Naive thymus-derived CD8-positive, alpha-beta T cell (primary cell): ENCODE measurements around the gene SLC43A1. TPM values are rescaled to one million over a fixed set of nuclear protein-coding genes. Genes with fewer than 3 reads are reported as not detected.

Source experiments
- ATAC-seq, 2 donors: fragments of 150-1000 bp; cut with Tn5 transposase in 1 of 2; sonication (Bioruptor Pico), chemical (Tn5 transposase) in 1 of 2; 1 replicate in 1 of 2; 2 replicates in 1 of 2; pipeline ENCODE4 v1.10.0; 2021; ENCODE audit warnings: mild to moderate bottlenecking in 2 of 2, moderate library complexity in 2 of 2
- POLR2A ChIA-PET: fragments of 350-600 bp; sonication (Branson Sonifier 250); formaldehyde crosslinking; loops from one replicate; lab custom pipeline; 2021; ENCODE audit warnings: antibody characterized with exemption; lab: Charles Lee
- DNase-seq, 10 donors: peaks; one replicate each; pipeline versions ENCODE4 v3.0.0 to v3.0.0-alpha.2; 2020 to 2022
- H3K27ac Mint-ChIP-seq, 10 donors: one replicate each; pipeline ENCODE4 v1.8.0; 2020 to 2022; ENCODE audit warnings: mild to moderate bottlenecking in 10 of 10, mixed read lengths in 10 of 10, moderate library complexity in 4 of 10, inconsistent platforms in 1 of 10
- H3K27me3 Mint-ChIP-seq, 5 donors: one replicate each; pipeline ENCODE4 v1.8.0; 2021 to 2022; ENCODE audit warnings: mixed read lengths in 5 of 5
- H3K36me3 Mint-ChIP-seq, 3 donors: one replicate each; pipeline ENCODE4 v1.8.0; 2020 to 2022; ENCODE audit warnings: mixed read lengths in 3 of 3, mild to moderate bottlenecking in 2 of 3, inconsistent platforms in 1 of 3
- H3K4me1 Mint-ChIP-seq, 4 donors: one replicate each; pipeline ENCODE4 v1.8.0; 2021 to 2022; ENCODE audit warnings: mixed read lengths in 4 of 4
- H3K4me3 Mint-ChIP-seq, 10 donors: one replicate each; pipeline ENCODE4 v1.8.0; 2020 to 2022; ENCODE audit warnings: mild to moderate bottlenecking in 10 of 10, mixed read lengths in 10 of 10, moderate library complexity in 6 of 10, inconsistent platforms in 1 of 10
- H3K9me3 Mint-ChIP-seq, 9 donors: one replicate each; pipeline ENCODE4 v1.8.0; 2020 to 2022; ENCODE audit warnings: mixed read lengths in 9 of 9, mild to moderate bottlenecking in 3 of 9, inconsistent platforms in 1 of 9, moderate library complexity in 1 of 9
- polyA plus RNA-seq, 3 donors: library from polyadenylated mRNA; unstranded; fragments of 300-500 nt; fragmentation: Illumina TruSeq; gene quantifications; one replicate each; pipeline ENCODE4 v1.2.3, GENCODE V29; 2021
- total RNA-seq, 8 experiments: library from RNA in 2 of 8; stranded (reverse) in 2 of 8; gene quantifications; one replicate each; pipeline ENCODE4 v1.2.3 and lab custom pipeline; 2021 to 2026

Gene SLC43A1
- total and polyA plus RNA-seq, 5 experiments from 2014 or later: 15.3 to 27.8 (median 23.2) TPM

GRCh38 chr11:57504511-57504910 lies 11.0 kb downstream of the SLC43A1 start:
- POLR2A ChIA-PET: interaction anchor here (2.3 kb wide), 1 partner anchor 10 kb away, joined by 6 read pairs; no protein-coding TSS in a partner anchor
- Mint-ChIP-seq H3K9me3 (no peaks in the 10 kb centered on the region), H3K4me3 (no peak overlapping the region), H3K36me3 (peaks cover 0 to 46% (median 4%) of the 10 kb centered on the region in 3 donors), H3K27me3 (no peaks in the 10 kb centered on the region), H3K4me1 (peaks cover 2 to 10% (median 7%) of the 10 kb centered on the region in 4 donors), H3K27ac (no peak overlapping the region)
- DNase-seq (no peak), ATAC-seq (no peak)

GRCh38 chr11:57502870-57503269 lies 12.6 kb downstream of the SLC43A1 start:
- POLR2A ChIA-PET: interaction anchor here (0.6 to 1.3 kb wide), 2 partner anchors 13 to 231 kb away, joined by 3 to 5 read pairs; partner anchors contain the start of gene SLC43A1
- no peak for ATAC-seq
- no peak for DNase-seq
- peaks cover 0 to 10% (median 7%) of the 10 kb centered on the region in 4 donors for H3K4me1 Mint-ChIP-seq
- peak overlapping the region in 1 of 10 donors; percentile 33 for H3K27ac Mint-ChIP-seq
- H3K9me3 Mint-ChIP-seq: no peaks in the 10 kb centered on the region
- H3K36me3 Mint-ChIP-seq: peaks cover 0 to 51% (median 4%) of the 10 kb centered on the region in 3 donors
- H3K27me3 Mint-ChIP-seq: no peaks in the 10 kb centered on the region
- H3K4me3 Mint-ChIP-seq: no peak overlapping the region

GRCh38 chr11:57502376-57502775 lies 13.1 kb downstream of the SLC43A1 start:
- no peak for ATAC-seq
- no peak for DNase-seq
- Mint-ChIP-seq H3K4me3 (no peak overlapping the region), H3K9me3 (no peaks in the 10 kb centered on the region), H3K27me3 (no peaks in the 10 kb centered on the region), H3K4me1 (peaks cover 0 to 10% (median 7%) of the 10 kb centered on the region in 4 donors), H3K36me3 (peaks cover 0 to 53% (median 4%) of the 10 kb centered on the region in 3 donors), H3K27ac (peak overlapping the region in 1 of 10 donors; percentile 27)
- POLR2A ChIA-PET: interaction anchor here (1.3 kb wide), 1 partner anchor 13 kb away, joined by 3 read pairs; the partner anchor contains the start of gene SLC43A1

DNA sequence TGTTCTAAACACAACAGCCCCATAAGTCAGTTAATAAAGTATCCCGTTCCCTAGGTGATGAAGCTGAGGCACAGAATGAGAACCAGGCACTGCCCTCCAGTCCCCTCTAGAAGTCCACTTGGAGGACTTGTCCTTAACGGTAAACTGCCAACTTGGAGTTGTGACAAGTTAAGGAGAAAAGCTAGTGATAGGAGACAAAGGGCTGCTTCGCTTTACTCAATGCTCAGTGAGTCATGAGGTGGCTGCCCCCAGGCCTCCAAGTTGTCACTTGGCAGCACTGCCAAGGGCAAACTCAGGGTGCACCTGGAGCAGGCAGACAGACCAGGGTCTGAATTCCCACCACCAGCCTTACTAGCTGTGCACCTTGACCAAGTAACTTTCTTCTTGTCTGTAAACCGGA lies 13.5 kb downstream of the SLC43A1 start:
- Mint-ChIP-seq H3K36me3 (peaks cover 0 to 54% (median 4%) of the 10 kb centered on the region in 3 donors), H3K4me3 (no peak overlapping the region), H3K27me3 (no peaks in the 10 kb centered on the region), H3K9me3 (no peaks in the 10 kb centered on the region), H3K27ac (peak overlapping the region in 1 of 10 donors; percentile 27), H3K4me1 (peaks cover 0 to 10% (median 7%) of the 10 kb centered on the region in 4 donors)
- POLR2A ChIA-PET: interaction anchor here (0.5 to 1.3 kb wide), 2 partner anchors 14 to 202 kb away, joined by 3 read pairs; partner anchors contain the start of gene SLC43A1
- no peak for DNase-seq
- ATAC-seq: no peak

DNA sequence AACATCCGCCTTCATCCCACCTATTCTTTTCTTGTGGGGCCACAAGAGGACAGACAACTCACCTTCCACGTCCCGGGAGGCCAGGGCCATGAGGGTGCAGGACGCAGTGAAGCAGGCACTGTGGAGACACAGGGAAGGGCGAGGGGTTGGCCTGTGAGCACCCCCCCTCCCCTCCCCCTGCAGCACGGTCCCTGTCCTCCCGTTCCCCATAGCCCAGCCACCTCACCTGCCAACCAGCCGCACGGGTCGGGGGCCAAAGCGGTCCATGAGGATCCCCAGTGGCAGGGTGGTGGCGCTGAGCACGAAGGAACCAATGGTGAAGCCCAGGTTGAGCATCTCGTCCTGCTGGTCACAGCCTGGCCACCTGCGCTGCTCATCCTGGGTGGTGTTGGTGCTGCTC lies 14.6 kb downstream of the SLC43A1 start:
- no peaks in the 10 kb centered on the region for H3K9me3 Mint-ChIP-seq
- H3K4me3 Mint-ChIP-seq: no peak overlapping the region
- no peak overlapping the region for H3K27ac Mint-ChIP-seq
- POLR2A ChIA-PET: interaction anchor here (1.5 kb wide), 1 partner anchor 14 kb away, joined by 3 read pairs; the partner anchor contains the start of gene SLC43A1
- H3K36me3 Mint-ChIP-seq: peaks cover 0 to 53% (median 5%) of the 10 kb centered on the region in 3 donors
- no peak for ATAC-seq
- no peak for DNase-seq
- no peaks in the 10 kb centered on the region for H3K27me3 Mint-ChIP-seq
- peaks cover 0 to 10% (median 7%) of the 10 kb centered on the region in 4 donors for H3K4me1 Mint-ChIP-seq

DNA sequence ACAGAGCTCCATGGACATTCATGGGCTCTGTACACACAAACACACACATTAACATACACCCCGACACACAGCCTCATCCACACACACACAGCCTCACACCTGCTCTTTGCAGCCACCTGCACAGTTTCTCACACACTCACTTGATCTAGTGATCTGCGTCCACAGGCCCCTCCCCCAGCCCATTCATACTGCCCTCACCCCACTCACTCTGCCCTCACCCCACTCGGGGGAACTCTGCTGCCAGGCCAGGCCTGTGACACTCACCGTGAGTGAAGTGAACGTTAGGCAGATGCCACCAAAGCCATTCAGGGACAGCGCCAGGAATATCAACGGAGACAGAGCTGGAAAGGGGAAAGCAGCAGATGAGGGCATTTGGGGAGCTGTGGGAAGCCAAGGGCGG lies 15.0 kb downstream of the SLC43A1 start:
- no peaks in the 10 kb centered on the region for H3K9me3 Mint-ChIP-seq
- H3K27ac Mint-ChIP-seq: no peak overlapping the region
- ATAC-seq: no peak
- DNase-seq: no peak
- peak overlapping the region in 1 of 10 donors; percentile 6 for H3K4me3 Mint-ChIP-seq
- H3K27me3 Mint-ChIP-seq: no peaks in the 10 kb centered on the region
- POLR2A ChIA-PET: interaction anchor here (1.5 kb wide), 1 partner anchor 15 kb away, joined by 3 read pairs; the partner anchor contains the start of gene SLC43A1
- H3K4me1 Mint-ChIP-seq: peaks cover 0 to 10% (median 7%) of the 10 kb centered on the region in 4 donors
- H3K36me3 Mint-ChIP-seq: peaks cover 0 to 52% (median 7%) of the 10 kb centered on the region in 3 donors

DNA sequence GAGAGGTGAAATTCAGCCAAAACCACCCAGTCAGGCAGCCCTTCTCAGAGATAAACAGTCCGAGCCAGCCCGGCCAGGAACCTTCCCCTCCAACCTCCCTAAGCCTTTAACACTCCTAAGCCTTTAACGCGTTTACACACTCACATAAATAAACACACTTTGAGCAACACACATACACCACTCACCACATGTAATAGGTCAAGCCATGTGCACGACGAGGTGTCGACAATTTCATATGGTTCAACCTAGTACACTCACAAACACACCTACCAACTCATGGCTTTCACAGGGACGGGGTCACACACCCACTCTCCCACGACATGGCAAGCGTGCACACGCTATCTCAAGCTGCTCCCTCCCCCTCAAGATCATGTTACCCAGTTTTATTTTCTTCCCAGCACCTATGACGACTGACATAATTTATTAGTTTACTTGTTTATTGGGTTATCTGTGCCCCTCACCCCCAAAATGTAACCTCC lies 15.5 kb downstream of the SLC43A1 start:
- H3K27ac Mint-ChIP-seq: peak overlapping the region in 1 of 10 donors; percentile 40
- ATAC-seq: no peak

DNA sequence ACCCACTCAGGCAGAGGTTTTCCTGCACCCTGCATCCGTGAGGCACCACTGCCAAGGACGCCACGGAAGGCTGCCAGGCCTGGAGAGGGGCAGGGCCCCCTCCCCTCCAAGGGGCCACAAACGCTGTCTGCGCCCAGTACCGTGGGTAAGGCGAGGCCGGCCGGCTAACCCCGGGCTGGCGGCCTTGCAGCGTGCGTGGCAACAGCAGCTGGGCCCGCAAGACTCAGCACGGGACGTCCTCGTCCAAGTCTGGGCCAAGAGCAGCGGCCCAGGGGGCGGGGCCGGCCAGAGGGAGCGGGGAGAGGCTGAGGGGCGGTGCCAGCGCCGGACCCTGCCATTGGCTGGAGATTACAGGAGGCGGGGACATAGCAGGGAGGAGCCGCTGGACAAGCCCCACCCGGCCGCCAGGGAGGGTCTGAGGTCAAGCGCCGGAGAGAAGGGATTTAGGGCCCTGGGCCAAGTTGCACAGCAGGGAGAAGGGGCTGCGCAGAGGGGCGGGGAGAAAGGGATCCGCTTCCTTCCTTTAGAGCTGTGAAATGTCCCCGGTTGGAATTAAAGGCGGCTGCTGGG lies 16.0 kb downstream of the SLC43A1 start:
- H3K36me3 Mint-ChIP-seq: peaks cover 0 to 46% (median 7%) of the 10 kb centered on the region in 3 donors
- ATAC-seq (peak in 1 of 2 donors; percentile 65), DNase-seq (peak in 2 of 10 donors; percentile 14 to 62)
- POLR2A ChIA-PET: interaction anchor here (0.5 to 1.5 kb wide), 2 partner anchors 8 to 16 kb away, joined by 3 read pairs; partner anchors contain the start of gene SLC43A1
- no peak overlapping the region for H3K4me3 Mint-ChIP-seq
- no peaks in the 10 kb centered on the region for H3K27me3 Mint-ChIP-seq
- H3K27ac Mint-ChIP-seq: no peak overlapping the region
- peaks cover 0 to 10% (median 7%) of the 10 kb centered on the region in 4 donors for H3K4me1 Mint-ChIP-seq
- H3K9me3 Mint-ChIP-seq: no peaks in the 10 kb centered on the region

More for the DNA sequence above, 15.5 kb downstream of the SLC43A1 start:
- DNase-seq: peak in 1 of 10 donors; percentile 30
- Mint-ChIP-seq H3K4me1 (peaks cover 0 to 10% (median 7%) of the 10 kb centered on the region in 4 donors), H3K27me3 (no peaks in the 10 kb centered on the region), H3K4me3 (peak overlapping the region in 1 of 10 donors; percentile 6), H3K36me3 (peaks cover 0 to 50% (median 7%) of the 10 kb centered on the region in 3 donors), H3K9me3 (no peaks in the 10 kb centered on the region)
- POLR2A ChIA-PET: interaction anchor here (0.5 to 1.5 kb wide), 2 partner anchors 8 to 15 kb away, joined by 3 read pairs; partner anchors contain the start of gene SLC43A1

GRCh38 chr11:57498540-57498939 lies 17.0 kb downstream of the SLC43A1 start:
- DNase-seq: peak in 1 of 10 donors; percentile 19
- Mint-ChIP-seq H3K4me1 (peaks cover 0 to 10% (median 7%) of the 10 kb centered on the region in 4 donors), H3K27me3 (no peaks in the 10 kb centered on the region), H3K4me3 (no peak overlapping the region), H3K9me3 (no peaks in the 10 kb centered on the region), H3K27ac (no peak overlapping the region), H3K36me3 (peaks cover 0 to 45% (median 7%) of the 10 kb centered on the region in 3 donors)
- POLR2A ChIA-PET: no interaction called here
- no peak for ATAC-seq

- H3K4me3 Mint-ChIP-seq: no peak overlapping the region
- H3K27ac Mint-ChIP-seq: peak overlapping the region in 2 of 10 donors; percentile 34 to 43
- peaks cover 0 to 42% (median 7%) of the 10 kb centered on the region in 3 donors for H3K36me3 Mint-ChIP-seq
- peak in 1 of 10 donors; percentile 35 for DNase-seq
- H3K27me3 Mint-ChIP-seq: no peaks in the 10 kb centered on the region
- POLR2A ChIA-PET: interaction anchor here (1.0 kb wide), 1 partner anchor 33 kb away, joined by 5 read pairs; the partner anchor contains the start of gene TIMM10
- peaks cover 0 to 10% (median 7%) of the 10 kb centered on the region in 4 donors for H3K4me1 Mint-ChIP-seq
- no peaks in the 10 kb centered on the region for H3K9me3 Mint-ChIP-seq
- ATAC-seq: no peak
Observed at GRCh38 chr11:57497303-57498247, 17.9 kb downstream of the SLC43A1 start.

DNA sequence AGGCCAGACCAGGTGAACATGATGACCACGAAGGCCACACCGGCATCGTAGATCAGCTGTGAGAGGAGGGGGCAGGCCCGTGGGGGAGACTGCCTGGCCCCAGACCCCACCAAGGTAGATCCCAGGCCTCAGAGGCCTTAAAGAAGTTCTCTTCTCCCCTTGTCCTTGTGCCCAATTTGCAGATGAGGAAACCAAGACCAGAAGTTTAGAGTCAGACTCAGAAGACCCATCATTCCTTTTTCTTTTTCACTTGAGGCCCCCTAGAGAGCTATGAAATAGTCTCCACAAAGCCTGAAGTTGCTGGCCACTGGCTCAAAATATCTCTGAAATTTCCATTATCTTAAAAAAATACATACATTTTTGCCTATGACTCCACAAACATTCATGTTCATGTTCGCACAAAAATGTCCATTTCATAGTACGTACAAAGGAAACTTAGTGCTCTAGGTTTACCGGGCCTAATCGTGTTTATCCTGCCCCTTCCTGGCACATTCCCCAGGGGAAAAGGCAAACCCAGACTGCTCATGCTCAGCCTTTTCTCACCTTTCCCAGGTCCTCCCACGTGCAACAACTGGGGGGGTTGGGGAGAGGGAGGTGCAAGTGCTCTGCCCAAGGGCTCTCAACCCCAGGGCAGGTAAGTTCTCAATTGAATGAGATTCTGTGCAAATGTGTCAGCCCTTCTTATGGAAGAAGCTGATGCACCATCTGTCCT lies 19.2 kb downstream of the SLC43A1 start:
- DNase-seq (peak in 1 of 10 donors; percentile 13), ATAC-seq (no peak)
- H3K4me3 Mint-ChIP-seq: no peak overlapping the region
- no peaks in the 10 kb centered on the region for H3K9me3 Mint-ChIP-seq
- POLR2A ChIA-PET: no interaction called here
- peak overlapping the region in 2 of 10 donors; percentile 43 to 57 for H3K27ac Mint-ChIP-seq
- peaks cover 0 to 10% (median 6%) of the 10 kb centered on the region in 4 donors for H3K4me1 Mint-ChIP-seq
- peaks cover 0 to 38% (median 7%) of the 10 kb centered on the region in 3 donors for H3K36me3 Mint-ChIP-seq
- no peaks in the 10 kb centered on the region for H3K27me3 Mint-ChIP-seq
